ENCODE data around the gene MED9.
"Not testable (repeated sequence)": the region's sequence is repeated elsewhere in the genome, so short reads cannot be mapped to it uniquely, and the experiment has no call there.

Gene MED9

DNA sequence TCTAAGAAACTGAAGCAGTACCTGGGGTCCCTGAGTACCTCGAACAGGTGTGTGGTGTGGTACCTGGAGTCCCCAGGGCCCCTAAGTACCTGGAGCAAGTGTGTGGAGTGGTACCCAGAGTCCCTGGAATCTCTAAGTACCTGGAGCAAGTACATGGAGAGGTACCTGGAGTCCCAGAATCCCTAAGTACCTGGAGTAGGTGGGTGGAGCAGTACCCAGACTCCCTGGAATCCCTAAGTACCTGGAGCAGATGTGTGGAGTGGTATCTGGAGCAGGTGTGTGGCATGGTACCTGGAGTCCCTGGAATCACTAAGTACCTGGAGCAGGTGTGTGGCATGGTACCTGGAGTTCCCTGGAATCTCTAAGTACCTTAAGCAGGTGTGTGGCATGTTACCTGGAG is 22.5 kb upstream of the MED9 start:
- no peak for DNase-seq

DNA sequence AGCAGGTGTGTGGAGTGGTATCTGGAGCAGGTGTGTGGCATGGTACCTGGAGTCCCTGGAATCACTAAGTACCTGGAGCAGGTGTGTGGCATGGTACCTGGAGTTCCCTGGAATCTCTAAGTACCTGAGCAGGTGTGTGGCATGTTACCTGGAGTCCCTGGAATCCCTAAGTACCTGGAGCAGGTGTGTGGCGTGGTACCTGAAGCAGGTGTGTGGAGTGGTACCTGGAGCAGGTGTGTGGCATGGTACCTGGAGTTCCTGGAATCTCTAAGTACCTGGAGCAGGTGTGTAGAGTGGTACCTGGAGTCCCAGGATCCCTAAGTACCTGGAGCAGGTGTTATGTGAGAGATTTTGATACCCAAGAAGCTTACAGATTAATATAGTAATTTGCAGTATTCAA is 22.1 kb upstream of the MED9 start:
- DNase-seq: not testable (repeated sequence)

DNA sequence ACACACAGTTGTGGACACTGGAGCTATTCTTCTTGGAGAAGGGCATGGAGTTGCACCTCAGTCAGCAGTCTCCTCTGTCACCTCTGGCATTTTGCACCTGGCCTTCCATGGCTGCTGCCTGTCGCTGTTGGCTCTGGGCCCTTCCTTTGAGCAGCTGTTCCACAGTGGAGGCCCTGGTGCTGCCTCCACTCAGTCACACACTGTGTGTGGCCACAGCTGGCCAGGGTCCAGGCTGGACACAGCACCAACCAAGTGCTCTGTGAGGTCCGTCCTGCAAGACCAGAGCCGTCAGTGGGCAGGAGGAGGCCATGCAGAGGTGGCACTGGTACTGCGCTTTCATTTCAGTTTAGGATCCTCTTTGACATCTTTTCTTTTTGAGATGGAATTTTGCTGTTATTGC is 21.6 kb upstream of the MED9 start:
- no peak for DNase-seq

DNA sequence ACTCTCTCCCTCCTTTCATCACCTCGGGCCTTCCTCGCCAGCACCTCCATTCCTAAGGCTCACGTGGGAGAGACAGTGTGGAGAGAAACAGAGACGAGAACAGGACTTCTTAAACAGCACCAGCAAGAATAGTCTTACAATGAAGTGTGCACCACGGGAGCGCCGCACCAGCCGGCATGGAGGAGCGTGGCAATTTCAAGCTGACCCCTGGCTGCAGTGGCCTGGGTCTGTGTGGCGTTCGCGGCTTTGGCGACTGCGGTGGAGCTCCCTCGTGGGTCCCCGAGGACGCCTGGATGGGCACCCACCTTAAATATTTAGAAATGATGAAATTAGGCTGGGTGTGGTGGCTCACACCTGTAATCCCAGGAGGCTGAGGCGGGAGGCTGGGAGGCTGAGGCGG is 20.5 kb upstream of the MED9 start:
- DNase-seq: no peak

DNA sequence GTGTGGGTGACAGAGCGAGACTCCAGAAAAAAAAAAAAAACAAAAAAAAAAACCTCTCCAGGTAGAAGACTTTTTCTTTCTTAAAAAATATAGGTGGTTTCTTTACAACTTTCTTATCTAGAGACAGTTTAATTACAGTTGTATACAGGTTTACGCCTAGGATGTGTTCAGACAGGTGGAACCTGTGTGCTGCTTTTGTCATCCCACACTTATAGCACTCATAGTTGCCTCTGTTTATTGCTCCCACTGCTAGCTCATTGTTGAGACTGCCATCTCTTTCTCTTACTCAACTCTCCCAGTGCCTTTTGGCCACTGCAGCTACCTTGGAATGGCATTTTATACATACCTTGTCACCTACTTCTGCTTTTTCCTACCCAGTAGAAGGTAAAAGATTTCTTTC is 19.1 kb upstream of the MED9 start:
- DNase-seq: no peak

DNA sequence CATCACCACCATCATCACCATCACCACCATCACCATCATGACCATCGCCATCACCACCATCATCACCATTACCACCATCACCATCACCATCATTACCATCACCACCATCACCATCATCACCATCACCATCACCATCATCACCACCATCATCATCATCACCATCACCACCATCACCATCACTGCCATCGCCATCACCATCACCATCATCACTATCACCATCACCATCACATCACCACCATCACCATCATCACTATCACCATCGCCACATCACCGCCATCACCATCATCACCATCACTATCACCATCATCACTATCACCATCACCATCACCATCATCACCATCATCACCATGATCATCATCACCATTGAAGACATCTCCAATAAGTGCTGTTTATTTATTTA is 16.8 kb upstream of the MED9 start:
- no peak for DNase-seq

DNA sequence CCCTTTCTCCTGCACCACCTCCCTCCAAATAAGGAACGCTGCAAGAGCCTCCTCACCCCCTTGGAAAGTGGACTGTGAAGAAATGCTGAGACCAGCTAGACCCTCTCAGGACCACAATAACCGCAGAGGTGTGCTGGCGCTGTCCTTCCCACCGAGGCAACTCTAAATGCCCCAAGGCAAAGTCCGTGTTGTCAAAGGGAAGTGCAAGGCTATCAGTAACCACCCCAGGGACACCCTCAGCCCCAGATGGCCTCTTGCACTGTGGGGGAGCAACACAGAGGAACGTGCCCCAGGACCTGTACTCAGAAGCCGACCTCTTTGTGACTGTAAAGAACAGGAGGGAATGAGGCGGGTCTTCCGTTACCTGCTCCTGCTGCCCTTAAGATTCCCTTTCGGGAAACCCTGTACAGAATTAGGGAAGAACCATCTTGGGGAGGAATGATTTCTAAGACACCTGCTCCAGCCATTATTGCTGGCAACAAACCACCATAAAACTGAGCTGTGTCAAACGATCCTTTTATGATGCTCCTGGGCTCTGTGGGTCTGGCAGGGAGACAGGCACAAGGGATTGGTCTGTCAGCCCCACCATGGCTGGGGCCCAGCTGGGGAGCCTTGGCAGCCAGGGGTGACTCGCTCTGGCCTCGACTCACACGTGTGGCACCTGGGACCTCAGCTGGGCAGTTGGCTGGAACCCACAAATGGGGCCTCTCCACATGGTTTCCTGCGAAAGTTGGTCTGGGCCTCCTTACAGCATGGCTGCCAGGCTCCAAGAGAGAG is 14.6 kb upstream of the MED9 start:
- DNase-seq: no peak

DNA sequence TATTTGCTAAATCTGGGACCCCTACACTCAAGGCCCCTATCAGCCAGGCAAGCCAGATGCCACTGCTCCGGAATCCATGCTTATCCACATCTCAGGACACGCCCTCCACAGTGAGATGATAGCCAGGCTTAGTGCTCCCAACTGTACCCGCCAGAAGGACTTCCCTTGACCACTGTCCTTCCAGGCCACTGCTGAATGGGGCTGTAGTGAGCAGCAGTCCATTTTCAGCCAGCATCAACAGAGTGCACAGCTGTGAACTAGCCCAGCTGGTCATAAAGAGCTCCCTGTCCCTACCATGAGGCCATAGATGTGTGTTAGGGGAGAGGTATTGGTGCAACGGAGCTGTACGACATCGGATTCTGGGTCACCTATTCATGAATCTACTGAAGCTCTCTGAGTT is 13.0 kb upstream of the MED9 start:
- no peak for DNase-seq

DNA sequence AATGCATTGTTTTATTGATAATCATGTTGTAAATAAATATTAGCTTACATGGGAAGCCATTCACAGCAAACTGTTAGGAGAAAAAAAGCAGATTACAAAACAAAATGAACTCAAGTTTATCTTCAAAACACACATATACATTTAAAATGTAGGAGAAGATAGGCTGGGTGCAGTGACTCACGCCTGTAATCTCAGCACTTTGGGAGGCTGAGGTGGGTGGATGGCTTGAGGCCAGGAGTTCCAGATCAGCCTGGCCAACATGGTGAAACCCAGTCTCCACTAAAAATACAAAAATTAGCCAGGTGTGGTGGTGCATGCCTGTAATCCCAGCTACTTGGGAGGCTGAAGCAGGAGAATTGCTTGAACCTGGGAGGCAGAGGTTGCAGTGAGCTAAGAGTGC is 10.9 kb upstream of the MED9 start:
- not testable (repeated sequence) for DNase-seq

DNA sequence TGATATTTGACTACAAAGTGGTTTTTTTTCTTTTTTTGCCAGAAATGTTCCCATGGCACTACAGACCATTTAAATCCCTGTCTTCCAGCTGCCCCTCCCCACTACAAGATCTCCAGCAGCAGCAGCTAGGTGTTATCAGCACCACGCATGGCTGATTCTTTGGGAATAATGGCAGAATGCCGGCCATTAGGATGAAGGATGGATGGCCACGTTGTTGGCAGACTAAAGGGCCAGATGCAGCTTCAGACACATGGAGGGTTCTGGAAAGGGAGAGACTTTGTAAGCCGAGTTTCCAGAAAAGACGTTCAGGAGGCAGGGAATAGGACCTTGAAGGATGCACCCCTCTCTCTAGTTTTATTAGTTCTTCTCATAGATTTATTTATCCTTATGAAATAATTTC is 10.3 kb upstream of the MED9 start:
- DNase-seq: no peak

DNA sequence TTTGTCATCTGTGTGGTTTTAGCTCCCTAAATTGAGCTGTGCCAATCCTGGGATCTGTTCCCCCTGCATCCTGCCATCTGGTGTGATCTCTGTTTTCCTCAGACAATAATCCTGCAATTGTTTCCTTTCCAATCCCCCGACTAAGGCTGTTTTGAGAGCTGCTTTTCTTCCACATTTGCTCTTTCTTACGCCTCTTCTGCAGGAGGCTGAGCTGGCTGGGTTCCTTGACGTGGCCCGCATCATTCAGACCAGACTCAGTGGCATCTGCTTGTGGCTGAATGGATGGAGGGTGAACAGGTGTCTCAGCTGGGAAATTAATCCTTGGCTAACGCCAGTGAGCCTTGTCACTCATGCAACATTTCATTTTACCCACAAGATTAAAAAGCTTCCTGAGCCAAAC is 9.8 kb upstream of the MED9 start:
- no peak for DNase-seq

DNA sequence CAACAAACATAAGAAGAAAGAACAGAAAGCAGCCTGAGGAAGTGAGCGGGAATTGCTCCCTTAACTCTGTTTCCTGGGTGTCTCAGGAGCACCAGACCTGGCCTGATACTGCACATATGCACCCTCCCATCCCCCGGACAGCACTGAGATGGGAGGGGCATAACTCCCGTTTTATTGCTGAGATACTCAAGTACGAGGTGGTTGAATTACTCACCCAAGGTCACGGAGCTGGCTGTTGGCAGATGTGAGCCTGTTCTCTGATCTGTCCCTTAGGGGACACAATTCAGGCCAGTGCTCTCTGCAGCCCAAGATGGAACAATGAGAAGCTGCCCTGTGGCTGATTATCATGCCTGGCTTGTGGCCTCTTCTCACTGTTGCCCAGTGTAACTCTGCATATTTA is 9.1 kb upstream of the MED9 start:
- DNase-seq: no peak

DNA sequence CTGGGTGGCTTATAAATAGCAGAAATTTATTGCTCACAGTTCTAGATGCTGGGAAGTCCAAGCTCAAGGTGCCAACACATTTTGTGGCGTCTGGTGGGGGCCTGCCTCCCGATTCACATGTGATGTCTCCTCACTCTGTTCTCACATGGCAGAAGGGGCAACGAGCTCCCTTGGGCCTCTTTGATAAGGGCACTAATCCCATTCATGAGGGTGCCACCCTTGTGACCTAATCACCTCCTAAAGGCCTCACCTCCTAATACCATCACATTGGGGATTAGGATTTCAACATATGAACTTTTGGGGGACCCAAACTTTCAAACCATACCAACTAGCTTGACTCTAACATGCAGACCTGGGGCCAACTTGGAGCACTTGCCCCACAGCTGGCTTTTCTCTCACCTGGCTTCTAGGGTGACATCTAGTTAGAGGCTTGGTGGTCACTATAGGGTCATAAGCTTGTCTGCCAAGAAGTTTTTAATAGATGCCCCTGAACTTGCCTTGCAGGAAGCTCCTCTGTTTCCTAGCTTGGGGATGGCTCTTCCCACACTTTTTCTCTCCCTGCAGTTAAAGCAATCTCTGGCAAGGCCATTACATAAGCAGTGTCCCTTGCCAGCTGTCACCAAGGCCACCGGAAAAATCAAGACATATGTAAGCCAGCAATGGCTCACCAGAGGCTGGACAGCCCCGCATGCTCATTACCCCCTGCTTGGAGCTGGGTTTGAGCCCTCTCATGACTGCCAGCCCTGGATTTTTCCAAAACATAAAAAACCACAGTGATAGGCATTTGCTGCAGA is 8.4 kb upstream of the MED9 start:
- DNase-seq: no peak

DNA sequence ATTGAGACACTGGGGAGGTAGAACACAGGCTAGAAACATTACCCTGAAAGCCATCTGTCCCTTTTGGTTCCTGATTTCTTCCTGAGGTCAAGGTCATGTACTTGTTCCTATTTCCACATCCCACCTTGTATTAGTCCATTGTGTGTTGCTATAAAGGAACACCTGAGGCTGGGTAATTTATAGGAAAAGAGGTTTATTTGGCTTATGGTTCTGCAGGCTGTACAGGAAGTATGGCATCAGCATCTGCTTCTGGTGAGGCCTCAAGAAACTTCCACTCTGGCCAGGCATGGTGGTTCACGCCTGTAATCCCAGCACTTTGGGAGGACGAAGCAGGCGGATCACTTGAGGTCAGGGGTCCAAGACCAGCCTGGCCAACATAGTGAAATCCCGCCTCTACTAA is 7.4 kb upstream of the MED9 start:
- no peak for DNase-seq

DNA sequence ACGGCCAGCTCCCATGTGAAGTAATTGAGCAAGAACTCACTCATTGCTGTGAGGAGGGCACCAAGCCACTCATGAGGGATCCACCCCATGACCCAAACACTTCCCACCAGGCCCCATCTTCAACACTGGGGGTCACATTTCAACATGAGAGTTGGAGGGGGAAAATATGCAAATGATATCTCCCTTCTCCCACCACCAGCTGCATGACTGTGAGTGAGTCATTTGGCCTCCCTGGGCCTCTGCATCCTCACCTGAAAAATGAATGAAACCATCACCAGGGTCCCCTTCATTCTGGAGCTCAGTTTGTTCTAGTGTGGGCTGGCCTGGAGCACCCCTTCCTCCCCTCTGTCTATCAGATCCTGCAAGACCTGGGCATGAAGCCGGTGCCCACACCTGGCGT is 6.8 kb upstream of the MED9 start:
- no peak for DNase-seq

DNA sequence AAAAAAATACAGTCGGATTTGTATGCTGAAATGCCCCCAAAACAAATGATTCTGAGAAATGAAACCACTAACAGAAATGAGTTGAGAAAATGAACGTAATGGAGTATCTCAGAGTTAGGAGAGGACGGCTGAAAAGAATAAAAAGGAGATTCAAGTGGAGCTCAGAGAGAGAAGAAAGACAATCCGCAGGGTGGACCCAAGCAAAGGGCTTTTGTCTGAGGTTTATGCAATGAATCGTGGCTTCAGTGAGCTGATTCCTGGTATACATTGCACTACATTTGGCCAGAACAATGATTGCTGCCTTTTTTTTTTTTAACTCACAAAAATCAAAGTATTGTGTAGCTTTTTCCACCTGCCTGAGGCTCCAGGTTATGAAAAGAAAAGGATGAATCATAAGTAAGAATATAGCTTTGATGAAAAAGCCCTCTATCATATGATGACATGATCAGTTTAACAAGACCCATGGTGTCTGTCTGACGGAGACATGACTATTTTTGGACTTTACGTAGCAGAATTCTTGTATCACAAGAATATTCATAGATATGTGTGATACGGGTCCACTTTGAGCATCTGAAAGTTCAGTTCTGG is 4.4 kb upstream of the MED9 start:
- DNase-seq: no peak

DNA sequence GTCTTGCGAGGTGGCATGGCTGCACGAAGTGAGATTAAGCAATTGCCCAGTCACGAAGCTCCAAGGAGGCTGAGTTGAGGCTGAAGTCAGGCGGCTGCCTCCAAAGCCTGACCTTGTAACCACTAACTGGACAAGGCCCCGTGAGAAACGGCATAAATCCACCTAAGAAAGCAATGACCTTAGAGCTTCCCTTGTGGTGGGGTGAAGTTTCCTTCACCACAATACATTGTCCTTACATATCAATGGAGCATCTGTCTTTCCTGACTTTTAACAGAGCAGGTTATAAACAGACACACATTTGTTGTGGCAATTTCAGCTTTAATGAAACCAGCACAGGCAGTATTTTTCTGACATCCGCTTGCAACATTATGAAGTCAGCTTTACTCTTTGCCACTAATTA is 2.5 kb upstream of the MED9 start:
- no peak for DNase-seq

DNA sequence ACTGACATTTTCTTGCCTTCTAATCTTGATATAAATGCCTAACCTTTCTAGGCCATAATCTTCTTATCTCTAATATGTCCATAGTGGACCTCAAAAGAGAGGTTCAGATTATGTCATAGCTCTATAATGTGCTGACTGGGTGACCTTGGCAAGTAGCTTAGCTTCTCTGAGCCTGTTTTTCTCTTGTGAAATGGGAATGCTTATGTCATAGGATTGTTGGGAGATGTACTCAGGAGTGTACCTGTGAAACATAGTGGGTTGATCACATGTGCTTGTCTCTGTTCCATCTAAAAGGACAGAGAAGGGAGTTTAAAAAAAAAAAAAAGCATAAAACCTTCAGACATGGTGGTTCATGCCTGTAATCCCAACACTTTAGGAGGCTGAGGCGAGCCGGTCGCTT is 2.4 kb downstream of the MED9 start:
- DNase-seq: no peak

DNA sequence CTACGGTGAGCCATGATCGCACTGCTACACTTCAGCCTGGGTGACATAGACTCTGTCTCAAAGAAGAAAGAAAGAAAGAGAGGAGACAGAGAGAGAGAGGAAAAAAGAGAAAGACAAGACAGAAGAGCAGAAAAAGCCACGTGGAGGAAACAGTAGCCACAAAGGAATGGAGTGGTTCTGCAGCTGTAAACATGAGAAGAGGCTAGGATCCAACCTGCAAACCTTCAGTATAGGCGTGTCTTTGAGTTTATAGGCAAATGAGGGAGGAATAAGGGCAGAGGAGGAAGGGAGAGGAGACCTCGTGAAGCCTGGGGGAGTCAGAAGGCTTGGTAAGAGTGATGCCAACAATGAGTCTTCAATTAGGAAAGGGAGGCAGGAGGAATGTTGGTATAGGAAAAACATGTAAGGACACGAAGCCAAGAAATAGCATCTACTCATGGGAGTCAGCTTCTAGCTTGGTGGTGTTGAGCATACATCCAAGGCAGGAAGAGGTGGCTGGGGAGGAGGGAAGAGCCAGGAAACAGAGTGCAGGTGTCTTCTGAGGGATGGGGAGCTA is 3.9 kb downstream of the MED9 start:
- DNase-seq: no peak

DNA sequence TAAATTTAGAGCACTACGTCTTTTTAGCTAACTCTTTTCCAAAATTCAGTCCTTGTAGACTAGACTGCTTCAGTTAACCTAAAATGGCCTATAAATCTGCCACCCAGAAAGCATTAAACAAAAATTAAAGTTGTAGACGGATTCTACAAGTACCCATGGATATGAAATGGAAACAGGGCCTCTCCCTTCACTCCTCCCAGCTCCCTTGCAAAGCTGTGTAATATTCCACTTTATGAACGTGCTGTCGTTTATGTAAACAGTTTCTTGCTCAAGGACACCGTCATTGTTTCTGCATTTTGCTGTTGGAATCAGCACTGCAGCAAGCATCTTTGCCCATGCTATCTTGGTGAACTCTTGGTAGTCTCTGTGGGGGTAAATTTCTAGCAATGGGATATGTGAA is 5.1 kb downstream of the MED9 start:
- DNase-seq: no peak

DNA sequence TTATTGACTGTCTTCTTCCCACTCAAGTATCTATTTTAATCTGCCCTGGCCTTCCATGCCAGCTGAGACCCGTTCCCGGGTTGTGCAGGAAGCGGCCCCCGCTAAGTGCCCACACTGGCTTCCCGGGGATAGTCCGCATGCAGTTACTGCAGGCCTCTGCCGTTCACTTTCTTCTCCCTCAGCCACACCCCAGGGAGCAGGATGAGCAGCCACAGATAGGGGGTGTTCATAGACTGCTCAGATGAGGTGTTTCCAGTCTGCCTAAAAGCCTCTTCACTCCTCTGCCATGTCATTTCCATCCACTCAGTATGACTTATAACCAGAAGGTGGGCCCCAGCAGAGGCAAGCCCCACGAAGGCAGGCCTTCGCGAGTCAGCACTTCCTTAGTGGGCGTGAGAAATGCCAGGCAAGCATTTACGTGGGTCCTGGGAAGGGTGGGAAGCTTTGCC is 7.7 kb downstream of the MED9 start:
- no peak for DNase-seq

DNA sequence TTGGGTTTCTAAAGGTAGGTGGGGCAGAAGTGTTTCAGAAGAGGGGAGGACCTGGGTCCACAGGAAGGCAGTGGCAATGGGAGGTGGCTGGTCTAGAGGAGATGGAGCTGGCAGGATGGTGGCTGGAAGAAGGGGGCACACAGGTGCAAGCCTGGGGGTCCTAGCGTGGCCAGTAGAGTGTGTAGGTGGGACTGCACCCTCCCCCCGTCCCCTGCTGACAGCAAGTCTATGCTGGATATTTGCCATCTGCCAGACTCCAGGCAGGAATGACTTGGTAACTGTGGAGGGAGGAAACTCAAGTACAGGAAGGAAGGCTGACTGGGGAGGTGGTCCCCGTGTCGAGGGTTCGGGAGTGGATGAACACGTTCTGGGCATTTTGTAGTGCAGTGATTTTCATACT is 8.6 kb downstream of the MED9 start:
- no peak for DNase-seq

DNA sequence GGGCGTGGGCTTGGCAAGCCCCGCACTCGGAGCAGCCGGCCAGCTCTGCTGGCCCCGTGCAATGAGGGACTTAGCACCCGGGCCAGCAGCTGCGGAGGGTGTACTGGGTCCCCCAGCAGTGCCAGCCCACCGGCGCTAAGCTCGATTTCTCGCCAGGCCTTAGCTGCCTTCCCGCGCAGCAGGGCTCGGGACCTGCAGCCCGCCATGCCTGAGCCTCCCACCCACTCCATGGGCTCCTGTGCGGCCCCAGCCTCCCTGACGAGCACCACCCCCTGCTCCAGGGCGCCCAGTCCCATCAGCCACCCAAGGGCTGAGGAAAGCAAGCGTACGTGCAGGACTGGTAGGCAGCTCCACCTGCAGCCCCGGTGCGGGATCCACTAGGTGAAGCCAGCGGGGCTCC is 9.6 kb downstream of the MED9 start:
- DNase-seq: not testable (repeated sequence)
